GM12872 (cell line): ENCODE data around the gene NAE1.

Experiments used
- CTCF ChIP-seq: IDR thresholded peaks from 3 replicates; pipeline ENCODE4 v1.5.1; 2011; ENCODE audit warnings: low read depth, mild to moderate bottlenecking, low read length, moderate library complexity; ENCODE audit not compliant: insufficient read depth

The NAE1 gene

GRCh38 chr16:66824006-66824405, 6.8 kb downstream of the NAE1 start:
- no peak for TF ChIP-seq CTCF

- TF ChIP-seq CTCF: no peak
Measured at GRCh38 chr16:66814734-66815133, 16.0 kb downstream of the NAE1 start.

GRCh38 chr16:66811043-66811442, 19.7 kb downstream of the NAE1 start:
- TF ChIP-seq CTCF: no peak

GRCh38 chr16:66810391-66810790, 20.4 kb downstream of the NAE1 start:
- TF ChIP-seq CTCF: no peak

GRCh38 chr16:66809765-66810164, 21.0 kb downstream of the NAE1 start:
- no peak for TF ChIP-seq CTCF

- TF ChIP-seq CTCF: no peak
Measured at GRCh38 chr16:66802159-66802558, 28.6 kb downstream of the NAE1 start.

GRCh38 chr16:66801320-66802105, 29.3 kb downstream of the NAE1 start, which contains the start of gene TERB1:
Gene TERB1 (minus strand): TSS chr16:66801584. CDS start chr16:66796798, 4,786 bp downstream.
- TF ChIP-seq CTCF: no peak

GRCh38 chr16:66800856-66801255, 29.9 kb downstream of the NAE1 start:
- TF ChIP-seq CTCF: no peak
